C4-2B (cell line): ENCODE measurements around the gene TRHDE.

Source experiments
- CTCF ChIP-seq: fragments of 450-650 bp; conservative IDR thresholded peaks from 2 replicates; pipeline ENCODE4 v1.5.1; 2017; ENCODE audit warnings: mild to moderate bottlenecking
- ZFX ChIP-seq: fragments of 450-650 bp; IDR thresholded peaks from 2 replicates; pipeline ENCODE4 v1.6.1; 2017

DNA sequence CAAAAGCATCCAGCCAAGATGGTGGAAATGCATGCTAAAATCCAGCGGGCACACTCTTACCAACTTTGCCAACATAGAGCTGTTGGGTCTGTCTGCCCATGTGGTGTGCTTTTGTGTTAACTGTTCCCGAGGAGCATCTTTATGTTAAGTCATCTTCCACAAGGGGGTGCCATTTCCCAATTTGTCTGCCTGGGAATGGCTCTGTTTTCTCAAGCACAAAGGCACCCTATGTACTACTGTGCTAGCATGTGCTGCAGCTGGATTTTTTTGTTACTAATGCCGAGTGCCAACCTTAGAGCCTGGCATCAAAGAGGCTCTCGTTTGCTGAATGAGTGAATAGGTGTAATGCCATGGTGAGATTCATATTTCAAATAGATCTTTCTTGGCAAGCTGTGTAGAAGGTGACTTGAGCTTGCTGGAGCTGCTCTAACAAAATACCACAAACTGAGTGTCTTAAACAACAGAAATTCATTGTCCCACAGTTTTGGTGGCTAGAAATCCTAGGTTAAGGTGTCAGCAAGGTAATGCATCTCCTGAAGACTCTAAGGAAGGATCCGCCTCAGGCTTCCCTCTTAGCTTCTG lies 74.3 kb downstream of the TRHDE start:
- TF ChIP-seq ZFX (no peak), CTCF (peak; percentile 76)
